DOHH2 (cell line): ENCODE results near the gene RAVER2.

ENCODE experiments used
- CTCF ChIP-seq: fragments of 200-600 bp; sonication (generic); IDR thresholded peaks from one replicate; pipeline ENCODE4 v1.5.1; 2014; ENCODE audit warnings: antibody characterized with exemption, mild to moderate bottlenecking, low read depth, low read length; ENCODE audit not compliant: poor library complexity, severe bottlenecking
- EZH2phosphoT487 ChIP-seq: fragments of 200-600 bp; sonication (generic); IDR thresholded peaks from 2 replicates; pipeline ENCODE4 v1.6.1; 2017; ENCODE audit warnings: borderline replicate concordance, mild to moderate bottlenecking, antibody characterized with exemption, low read length, moderate library complexity, mixed read lengths

GRCh38 chr1:64745181-64745985 lies 508 bp downstream of the RAVER2 start:
- no peak for TF ChIP-seq CTCF
- TF ChIP-seq EZH2phosphoT487: no peak
